Measurements from ENCODE around the gene TNIP1.

DNA sequence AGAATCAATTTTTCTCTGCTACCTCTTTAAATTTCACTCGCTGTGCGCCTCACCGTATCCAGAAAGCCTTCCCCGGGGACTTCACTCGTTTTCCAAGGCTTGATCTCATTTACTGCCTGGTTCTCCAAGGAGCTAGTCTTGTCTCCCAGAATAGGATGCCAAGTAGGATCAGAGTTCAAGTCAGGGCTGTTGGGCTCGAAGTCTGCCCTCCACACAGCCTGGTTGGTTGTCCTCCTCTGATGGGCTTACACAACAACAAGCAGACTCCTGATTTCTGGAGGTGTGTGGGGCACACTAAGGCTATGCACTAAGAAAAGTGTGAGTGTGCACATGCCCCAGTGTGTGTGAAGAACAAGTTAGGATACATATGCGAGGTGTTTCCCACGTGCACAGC, 14.0 kb upstream of the TNIP1 start:
- TF ChIP-seq CTCF (IDR thresholded peaks at IDR 0.05) (no peak), POLR2A (IDR thresholded peaks at IDR 0.05) (no peak)

All from adrenal gland (tissue), 5 donors.